GM13977 (cell line): Measurements from ENCODE around the gene PTGIS.

Experiments used
- DNase-seq: peaks from one replicate; pipeline ENCODE4 v3.0.0; 2012; ENCODE audit warnings: low spot score
- CTCF ChIP-seq: IDR thresholded peaks from 2 replicates; pipeline ENCODE4 v1.5.1; 2012; ENCODE audit warnings: mild to moderate bottlenecking, control low read depth; ENCODE audit not compliant: insufficient read depth; ENCODE audit errors: extremely low read depth, missing control alignments
- in situ Hi-C: fragments of 300-500 bp; cut with MboI; formaldehyde crosslinking; loops from one replicate; pipeline ENCODE4 v1.12.0; 2022; ENCODE audit warnings: low sequenced_read_pairs, low pct_unique_long_range_greater_than_20kb, mixed read lengths, inconsistent platforms; ENCODE audit not compliant: unreplicated experiment

PTGIS gene

GRCh38 chr20:49558826-49559225 lies 9.1 kb downstream of the PTGIS start:
- no peak for DNase-seq
- TF ChIP-seq CTCF: no peak
- in situ Hi-C loops: no loop called here

- no peak for TF ChIP-seq CTCF
- in situ Hi-C loops: no loop called here
- DNase-seq: no peak
Observed at GRCh38 chr20:49557449-49557848, 10.5 kb downstream of the PTGIS start.

GRCh38 chr20:49556621-49557020 lies 11.3 kb downstream of the PTGIS start:
- TF ChIP-seq CTCF: no peak
- in situ Hi-C loops: no loop called here
- no peak for DNase-seq

- DNase-seq: no peak
- TF ChIP-seq CTCF: no peak
- in situ Hi-C loops: loop anchor here (10.0 kb wide), 2 partner anchors 55 to 295 kb away; no protein-coding TSS in a partner anchor
Observed at GRCh38 chr20:49549801-49550551, 18.0 kb downstream of the PTGIS start.

- in situ Hi-C loops: loop anchor here (10.0 kb wide), 2 partner anchors 56 to 296 kb away; no protein-coding TSS in a partner anchor
- no peak for DNase-seq
Observed at GRCh38 chr20:49548371-49548947, 19.5 kb downstream of the PTGIS start.

GRCh38 chr20:49545572-49545971 lies 22.4 kb downstream of the PTGIS start:
- in situ Hi-C loops: loop anchor here (10.0 kb wide), 2 partner anchors 59 to 299 kb away; no protein-coding TSS in a partner anchor
- TF ChIP-seq CTCF: no peak
- DNase-seq: no peak

More at GRCh38 chr20:49548371-49548947, 19.5 kb downstream of the PTGIS start:
- TF ChIP-seq CTCF: no peak
